ENCODE measurements around the gene DMKN.

DNA sequence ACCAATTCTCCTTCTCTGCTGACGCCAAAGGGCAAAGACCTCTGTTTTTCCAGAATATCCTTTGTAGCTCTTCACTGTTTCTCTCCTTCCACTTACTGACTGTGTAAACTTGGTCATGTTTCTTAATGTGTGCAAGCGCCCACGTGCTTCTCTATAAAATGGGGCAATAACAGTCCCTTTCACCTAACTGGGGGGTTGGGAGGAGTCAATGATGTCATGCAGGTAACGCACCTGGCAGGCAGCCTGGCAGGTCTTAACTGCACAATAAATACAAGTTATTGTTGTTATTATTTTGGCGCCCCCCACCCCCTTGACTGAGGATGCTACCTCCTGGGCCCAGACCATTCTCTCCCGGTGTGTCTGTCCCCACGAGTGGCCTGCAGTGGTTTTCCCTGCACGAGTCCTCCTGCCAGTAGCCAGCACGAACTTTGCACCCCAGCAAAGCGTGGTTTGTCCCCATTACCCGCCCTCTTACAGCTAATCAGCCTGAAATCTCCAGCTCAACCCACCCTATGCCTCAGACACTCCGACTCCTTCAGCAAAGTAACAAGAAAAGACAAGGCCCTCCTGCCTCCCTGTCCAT lies 9.4 kb upstream of the DMKN start:
- no peak for TF ChIP-seq CTCF (conservative IDR thresholded peaks at IDR 0.05 in 1 of 2, IDR thresholded peaks at IDR 0.05 in 1 of 2; ENCODE audit: extremely low read depth in 1 of 2, insufficient read depth in 1 of 2, low read depth in 1 of 2, low read length in 2 of 2)
- TF ChIP-seq EZH2 (IDR thresholded peaks at IDR 0.05; ENCODE audit: borderline replicate concordance, low read length), result no peak

Data from mammary epithelial cell (primary cell).